HG03469 (cell line): ENCODE measurements around the gene CHST8.

Experiments used
- ATAC-seq: cut with Tn5 transposase; IDR thresholded peaks from one replicate; pipeline ENCODE4 v1.9.1; 2021; ENCODE audit warnings: mild to moderate bottlenecking, moderate library complexity, moderate number of reproducible peaks; ENCODE audit not compliant: unreplicated experiment

CHST8 gene

DNA sequence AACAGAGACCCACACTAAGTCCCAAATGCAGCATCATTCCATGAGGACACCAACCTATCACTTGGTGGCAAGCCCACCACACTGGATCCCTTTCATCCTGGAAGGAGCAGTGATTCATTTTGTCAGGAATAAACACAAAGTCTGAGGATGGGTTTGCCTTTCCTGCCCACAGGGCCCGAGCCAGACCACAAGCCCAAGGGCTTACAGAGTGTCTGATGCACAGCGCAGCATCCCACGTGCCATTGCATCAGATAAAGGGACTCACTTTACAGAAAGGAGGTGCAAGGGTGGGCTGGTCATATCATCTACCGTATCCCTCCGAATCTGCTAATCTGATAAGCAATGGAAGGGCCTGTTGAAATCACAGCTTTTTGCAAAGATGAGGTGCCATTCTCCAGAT lies 162.7 kb downstream of the CHST8 start:
- no peak for ATAC-seq

DNA sequence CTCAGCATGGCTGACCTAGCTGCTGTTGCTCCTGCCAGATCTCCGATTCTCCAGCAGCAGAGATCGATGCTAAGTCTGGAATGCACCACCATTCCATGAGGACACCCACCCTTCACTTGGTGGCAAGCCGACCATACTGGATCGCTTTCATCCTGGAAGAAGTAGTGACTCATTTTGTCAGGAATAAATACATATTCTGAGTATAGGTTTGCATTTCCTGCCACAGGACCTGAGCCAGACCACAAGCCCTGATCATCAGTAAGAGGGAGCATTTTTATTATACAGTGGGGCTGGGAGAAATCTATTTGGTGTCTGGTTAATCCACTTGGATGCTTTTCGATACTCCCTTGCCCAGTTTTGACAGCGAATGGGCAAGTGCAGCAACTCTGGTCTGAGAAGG lies 164.0 kb downstream of the CHST8 start:
- ATAC-seq: no peak

DNA sequence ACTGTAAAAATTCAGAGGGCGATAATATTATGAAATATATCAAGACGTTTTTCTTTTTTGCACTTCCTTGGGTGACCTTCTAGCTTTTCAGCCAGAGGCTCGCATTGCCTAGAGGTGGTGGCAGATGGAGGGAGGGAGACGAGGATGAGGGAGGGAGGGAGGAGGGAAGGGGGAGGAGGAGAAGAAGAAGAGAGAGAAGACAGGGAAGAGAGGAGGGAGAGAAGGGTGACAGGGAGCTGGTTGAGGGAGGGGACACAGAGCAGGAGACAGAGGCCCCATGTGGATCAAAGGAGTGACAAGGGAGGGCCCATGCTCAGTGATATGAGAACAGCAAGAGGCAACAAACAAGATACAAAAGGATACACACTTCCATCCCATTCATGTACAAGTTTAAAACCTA lies 166.9 kb downstream of the CHST8 start:
- no peak for ATAC-seq

DNA sequence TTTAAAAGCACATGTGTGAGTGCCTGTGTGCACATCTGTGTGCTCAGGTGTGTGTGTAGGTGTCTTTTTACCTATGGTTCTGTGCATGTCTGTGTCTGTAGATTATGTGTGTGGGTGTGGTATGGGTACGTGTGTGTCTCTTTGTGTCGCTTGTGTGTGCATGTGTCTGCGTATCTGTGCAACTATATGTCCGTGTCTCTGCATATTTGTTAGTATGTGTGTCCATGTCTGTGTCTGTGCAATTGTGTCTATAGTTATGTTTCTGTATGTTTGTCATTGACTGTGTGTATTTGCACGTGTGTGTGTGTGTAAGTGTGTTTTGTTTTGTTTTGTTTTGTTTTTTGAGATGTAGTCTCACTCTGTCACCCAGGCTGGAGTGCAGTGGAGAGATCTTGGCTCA lies 167.6 kb downstream of the CHST8 start:
- no peak for ATAC-seq

DNA sequence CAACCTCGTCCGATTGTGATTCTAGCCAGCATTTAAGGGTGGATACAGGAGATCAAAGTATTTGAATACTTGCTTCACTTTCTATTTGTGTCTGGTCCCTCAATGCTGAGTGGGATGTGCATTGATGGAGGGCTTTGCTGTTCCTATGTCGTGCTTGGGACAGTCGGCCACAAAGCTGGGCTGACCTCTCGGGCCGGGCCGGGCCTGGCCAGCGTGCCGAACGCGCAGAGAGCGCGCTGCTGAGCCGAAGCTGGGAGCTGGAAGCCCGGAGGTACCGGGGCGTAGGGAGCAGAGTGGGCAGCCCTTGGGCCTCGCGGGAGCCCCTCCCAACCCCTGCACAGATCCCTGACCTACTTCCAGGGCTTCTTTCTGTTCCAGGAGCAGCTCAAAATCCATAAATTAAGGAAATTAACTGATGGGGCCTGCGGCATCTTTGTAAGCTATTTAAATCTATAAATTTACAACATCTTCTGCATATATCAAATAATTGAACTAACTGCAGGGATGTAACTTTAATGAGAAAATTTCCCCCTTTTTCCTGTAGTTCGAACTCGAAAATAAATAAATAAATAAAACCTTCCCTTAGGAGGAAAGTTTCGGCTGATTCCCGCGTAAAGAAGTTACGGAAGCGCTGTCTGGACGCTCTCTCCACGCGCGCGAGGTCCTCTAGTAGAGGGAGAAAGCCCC lies 173.1 kb downstream of the CHST8 start:
- ATAC-seq: no peak

DNA sequence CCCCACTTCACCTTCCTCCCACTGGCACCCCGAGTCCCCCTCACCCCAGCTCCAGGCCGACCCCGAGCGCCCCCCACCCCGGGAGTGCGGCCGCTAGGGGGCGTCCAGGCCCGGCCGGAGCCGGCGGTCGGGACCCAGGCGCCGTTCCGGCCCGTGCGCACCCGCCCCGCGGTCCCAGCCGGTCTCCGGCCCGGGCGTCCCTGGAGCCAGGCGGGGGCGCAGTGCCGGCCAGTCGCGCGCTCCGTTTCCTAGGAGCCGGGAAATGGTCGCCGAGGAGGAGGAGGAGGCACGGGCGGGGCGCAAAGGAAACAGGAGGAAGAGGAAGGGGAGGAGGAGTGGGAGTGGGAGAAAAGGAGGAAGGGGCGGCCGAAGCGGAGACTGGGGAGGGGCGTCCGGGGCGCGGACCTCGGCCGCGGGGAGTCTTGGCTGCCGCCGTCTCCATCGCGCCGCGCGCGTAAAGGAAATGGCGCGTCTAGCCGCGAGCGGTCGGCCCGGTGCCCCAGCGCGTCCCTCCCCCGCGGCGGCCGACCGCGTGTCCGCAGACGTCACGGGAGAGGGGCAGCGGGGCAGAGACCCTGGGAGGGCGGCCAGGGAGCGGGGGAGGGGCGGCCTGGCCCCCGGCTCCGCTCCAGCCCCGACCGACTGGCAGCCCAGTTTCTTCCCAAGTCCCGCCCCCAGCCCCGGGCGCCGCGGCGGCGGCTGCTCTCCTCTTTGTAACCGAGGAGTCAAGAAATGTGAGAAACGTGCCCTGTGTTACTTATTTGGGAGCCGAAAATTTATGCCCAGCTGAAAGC lies 173.8 kb downstream of the CHST8 start:
- ATAC-seq: no peak

DNA sequence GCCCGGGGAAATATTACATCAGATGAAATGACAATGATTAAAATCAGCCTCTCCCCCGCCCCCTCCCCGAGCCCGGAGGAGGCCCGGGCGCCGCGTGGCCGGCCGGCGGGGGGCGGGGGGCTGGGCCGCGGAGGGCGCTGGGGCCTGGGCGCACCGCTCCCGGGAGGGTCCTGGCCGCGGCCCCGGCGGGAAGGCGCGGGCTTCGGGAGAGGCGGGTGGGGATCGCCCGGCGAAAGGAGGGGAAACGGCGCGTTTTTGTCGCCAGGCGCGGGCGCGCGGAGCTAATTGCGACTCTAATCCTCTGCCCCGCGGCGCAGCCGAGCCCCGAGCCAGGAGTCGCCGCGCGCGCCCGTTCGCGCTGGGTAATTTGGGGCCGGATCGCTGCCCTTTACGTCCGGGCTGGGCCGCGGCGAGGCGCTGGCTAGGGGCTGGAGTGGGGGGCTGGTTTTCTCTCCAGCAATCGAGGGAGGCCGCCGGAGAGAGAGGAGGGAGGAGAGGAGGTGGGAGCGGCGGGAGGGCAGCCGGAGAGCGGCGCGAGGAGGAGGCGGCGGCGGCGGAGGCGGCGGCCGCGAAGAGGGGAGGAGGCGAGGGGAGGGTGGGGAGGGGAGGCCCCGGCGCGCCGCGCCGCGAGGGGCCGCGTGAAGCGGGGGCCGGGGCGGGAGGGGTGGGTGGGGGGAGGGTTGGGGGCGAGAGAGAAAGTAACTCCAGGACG lies 174.6 kb downstream of the CHST8 start, which contains the start of gene KCTD15:
TSS of gene KCTD15 (plus strand) at position 707 of the 712 bp plus-strand sequence. CDS start 3,585 bp downstream, outside the sequence.
- no peak for ATAC-seq

DNA sequence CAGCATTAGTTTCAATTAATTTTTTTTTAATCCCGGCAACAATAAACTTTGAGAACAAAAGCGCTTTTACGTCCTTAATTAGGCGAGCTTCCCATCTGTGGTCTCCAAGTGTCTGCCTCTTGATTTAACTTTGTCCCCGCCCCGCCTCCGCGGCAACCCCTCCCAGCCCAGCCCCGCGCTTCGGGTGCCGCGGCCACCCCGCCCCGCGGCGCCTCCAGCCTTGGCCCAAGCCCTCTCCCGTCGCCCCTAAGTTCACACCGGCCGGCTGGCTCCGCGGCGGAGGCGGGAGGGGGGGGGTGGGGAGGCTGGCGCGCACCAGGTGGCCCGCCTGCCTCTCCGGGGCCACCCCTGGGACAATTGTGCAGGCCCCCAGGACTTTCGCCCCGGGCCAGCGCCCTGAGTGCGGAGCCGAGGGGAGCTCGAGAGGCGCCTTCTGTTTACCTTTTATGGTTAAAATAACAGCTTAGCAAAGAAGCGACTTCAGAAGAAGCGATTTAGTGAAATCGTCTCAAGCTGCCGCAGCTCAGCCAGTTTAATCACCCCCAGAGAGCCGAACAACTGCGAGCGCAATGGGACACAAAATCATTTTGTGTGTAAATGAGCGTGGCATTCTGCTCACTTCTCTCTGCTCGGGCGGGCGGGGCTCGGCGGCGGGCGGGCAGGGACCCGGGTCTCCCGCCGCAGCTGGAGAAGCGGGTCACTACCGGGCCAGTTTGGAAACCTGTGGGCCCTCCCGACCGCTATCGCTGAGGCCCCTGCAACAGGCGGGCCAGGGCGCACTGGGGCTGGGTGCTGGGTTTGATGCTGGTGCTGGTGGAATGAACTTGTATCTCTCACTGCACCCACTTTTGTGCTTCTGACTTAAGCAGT lies 176.3 kb downstream of the CHST8 start:
- ATAC-seq: no peak

DNA sequence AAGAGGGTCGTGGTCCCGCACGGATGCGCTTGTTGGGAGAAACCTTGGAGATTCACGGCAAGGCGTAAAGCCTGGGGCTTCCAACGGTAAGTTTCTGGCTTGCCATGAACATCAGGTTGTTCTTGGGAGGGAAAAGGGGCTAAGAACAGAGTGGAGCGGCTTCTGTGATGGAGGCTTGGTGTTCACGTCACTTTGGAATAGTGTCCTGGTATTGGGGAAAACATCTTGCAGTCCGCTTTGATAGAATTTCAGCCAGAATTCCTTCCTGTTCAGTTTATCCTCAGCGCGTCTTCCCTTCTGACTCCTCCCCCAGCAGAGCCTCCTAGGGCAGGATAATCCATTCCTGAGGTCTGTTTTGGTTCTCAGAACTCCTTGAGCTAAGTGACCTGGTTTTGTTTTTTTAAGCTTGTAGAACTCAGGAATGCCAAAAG lies 176.9 kb downstream of the CHST8 start:
- ATAC-seq: no peak

DNA sequence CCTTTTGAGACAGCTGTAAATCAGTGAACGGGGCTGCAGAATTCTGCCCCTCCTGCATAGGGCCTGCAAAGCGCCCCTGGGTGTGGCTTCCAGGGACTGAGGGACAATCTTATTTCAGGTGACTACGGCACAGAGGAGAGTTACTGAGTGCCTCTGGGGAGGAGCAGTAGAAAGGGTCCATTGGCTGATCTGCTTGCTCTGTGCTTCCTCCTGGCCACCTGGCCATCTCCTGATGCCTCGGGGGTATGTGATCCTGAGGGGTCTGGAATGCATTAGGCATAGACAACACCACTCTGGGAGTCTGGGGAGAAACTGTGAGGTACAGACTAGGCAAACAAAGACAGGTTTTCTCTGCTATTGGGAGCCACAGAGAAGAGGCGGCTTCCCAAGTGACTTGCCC lies 177.7 kb downstream of the CHST8 start:
- no peak for ATAC-seq

DNA sequence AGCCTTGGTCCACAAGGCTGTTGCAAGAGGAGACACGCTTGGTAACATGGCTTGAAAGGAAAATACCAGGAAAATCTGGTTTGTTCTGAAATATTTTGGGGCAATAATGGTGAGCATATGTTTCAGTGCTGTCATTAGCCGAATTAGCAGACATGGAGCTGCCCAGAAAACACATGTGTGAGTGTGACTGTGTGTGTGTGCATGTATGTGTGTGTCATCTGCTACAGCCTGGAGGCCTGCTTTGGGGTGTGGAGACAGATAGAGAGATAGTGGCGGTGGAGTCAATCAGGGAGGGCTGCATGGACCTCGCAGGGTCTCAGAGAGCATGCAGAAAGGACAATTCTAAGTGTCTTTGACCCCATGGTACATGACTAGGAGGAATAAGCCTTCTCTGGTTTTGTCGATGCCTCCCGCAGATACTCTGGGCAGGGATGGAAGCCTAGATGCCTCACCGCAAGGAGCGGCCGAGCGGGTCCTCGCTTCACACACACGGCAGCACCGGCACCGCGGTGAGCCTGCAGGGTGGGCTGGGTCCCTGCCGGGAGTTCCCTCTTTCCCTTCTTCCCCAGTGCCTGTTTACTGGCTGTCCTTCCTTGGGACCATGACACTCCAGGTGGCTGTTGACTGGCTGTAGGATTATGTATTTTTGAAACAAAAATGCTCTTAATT lies 178.4 kb downstream of the CHST8 start:
- no peak for ATAC-seq

DNA sequence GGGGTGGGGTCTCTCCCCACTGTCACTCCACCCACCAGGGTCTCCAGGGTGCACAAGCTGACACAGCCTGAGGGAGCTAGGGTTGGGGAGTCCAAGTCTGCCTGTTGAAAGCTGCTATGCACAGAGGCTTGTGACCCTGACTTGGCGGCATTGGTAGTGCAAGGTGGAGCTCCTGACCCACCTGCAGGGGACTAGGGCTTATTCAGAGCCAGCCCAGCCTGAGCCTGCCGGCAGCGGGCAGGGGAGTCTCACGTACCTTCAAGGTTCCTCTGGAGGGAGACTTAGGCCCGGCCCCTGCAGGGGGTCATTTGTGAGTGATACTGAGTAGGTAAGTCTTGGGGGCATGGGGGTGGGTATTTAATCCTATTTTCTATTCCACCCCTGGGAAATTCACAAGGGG lies 179.7 kb downstream of the CHST8 start:
- ATAC-seq: no peak

DNA sequence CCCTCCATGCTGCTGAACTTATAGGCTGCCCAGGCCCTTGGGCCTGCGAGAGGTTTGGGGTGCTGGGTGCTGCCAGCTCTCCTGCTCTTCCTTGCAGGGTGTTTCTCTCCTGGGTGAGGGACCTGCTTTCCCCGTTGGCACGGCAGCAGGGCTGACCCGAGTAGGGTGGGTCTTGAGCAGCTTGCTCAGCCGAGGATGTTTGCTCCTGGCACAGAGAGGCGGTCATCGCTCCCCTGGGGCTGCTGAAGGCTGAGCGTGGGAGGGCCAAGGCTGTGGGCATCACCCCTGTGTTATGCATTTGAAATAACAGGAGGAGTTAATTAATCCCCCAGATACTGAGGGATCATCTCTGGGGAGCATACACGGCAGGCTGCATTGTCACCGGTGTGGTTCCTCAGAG lies 180.2 kb downstream of the CHST8 start:
- ATAC-seq: no peak

DNA sequence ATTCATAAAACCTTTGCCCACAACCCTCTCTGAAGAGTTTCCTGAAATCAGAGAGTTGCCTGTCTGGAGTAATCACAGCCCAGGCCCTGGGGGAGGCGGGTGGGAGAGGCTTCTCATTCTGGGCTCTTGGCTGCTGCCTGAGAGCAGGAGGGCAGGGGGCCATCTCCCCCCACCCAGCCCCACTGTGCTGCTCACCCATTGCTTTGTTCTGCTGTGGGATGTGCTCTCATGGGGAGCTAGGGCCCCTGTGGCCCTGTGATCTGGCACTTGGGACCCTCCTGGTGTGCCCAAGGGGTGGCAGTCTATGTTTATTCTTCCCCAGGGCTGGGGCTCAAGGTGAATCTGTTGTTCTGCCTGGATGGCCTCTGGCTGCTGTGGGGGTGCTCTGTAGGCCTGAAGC lies 181.0 kb downstream of the CHST8 start:
- ATAC-seq: no peak

DNA sequence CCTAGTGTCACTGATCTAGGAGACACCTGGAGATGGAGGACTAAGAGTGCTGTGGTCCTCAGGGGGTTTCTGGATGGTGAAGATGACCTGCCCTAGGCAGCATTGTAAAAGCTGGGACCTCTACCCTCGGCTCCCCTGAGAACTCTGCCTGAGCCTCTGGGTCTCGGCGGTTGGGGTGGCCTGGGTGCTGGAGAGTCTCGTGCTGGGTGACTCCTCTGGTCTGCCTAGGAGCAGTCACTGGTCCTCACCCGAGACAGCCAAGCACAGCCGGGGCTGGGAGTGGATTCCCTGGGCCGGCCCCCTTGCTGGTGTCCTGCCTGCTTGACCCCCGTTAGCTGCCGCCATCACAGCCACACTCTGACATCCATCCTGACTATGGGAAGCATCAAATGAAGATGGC lies 181.6 kb downstream of the CHST8 start:
- no peak for ATAC-seq

DNA sequence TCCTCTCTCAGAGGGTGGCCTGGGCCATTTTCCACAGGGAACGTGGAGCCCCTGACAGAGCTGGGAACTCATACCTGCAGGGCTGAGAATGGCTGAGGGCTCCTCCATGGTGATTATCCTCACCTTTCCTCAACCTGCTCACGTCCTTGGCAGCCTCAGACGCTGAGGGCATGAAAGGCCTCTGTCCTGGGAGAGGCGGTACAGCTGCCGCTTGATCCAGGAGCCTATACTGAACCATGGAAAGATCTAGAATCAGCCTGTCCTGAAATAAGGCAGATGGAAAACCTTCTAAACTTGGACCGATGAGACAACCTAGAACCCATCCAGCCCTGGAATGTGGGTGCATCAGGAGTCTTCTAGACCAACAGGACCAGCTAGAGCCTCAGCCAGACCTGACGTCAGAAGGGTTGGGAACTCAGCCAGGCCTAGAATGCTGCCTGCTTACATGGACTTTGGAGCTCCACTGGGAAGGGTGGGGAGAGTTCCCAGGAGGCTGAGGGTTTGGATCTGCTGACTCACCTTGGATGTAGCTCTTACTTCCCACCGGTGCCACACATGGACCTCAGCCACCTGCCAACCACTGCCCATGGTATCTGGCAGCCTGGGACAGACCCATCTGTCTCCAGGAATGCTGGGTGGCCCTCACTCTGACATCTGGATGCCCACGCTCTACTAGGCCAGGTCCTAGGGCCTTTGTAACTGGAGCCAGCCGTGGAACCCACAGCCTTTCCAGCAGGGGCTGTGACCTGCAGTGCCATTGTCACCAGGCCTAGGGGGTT lies 182.5 kb downstream of the CHST8 start:
- no peak for ATAC-seq

DNA sequence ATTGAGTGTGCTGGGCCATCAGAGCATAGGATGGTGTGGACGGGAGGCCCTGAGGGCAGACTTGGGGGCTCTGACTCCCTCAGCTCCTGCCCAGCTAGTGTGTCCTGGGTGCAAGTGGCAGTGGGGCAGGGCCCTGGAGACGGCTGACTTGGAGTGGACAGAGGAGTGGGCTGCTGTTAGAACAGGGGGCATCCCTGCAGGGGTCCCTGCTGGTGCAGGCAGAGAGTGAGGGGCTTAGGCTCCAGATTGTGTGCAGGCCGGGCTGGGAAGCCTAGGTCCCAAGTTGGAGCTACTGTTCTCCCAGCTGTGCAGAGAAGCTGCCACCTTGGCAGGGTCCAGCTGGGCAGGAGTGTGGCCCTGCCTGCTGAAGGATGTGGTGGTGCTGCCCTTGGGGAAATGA lies 183.6 kb downstream of the CHST8 start:
- no peak for ATAC-seq

DNA sequence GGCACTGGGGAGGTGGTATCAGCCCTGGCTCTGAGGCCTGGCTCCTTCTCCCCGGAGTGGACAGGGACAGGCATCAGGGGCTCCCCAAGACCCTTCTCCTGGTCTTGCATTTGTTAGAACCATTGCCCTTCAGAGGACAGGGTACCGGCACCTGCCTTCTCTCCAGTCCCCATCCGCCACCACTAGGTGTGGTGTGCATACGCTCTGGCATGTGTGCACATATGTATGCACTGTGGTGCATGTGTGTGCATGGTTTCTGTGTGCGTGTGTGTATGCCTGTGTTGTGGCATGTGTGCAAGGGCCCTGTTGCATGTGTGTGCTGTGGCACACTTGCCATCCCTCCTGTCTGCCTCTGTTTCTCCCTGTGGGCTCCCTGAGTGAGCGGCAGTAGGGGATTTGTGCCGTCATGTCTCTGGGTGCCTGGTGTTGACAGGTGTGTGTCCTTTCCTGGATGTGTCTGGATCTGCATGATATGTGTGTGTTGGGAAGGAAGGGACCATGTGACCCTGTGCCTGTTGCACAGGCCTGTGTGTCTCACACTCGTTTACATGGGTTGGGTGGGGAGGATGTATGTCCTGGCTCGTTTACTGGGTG lies 184.2 kb downstream of the CHST8 start:
- no peak for ATAC-seq

DNA sequence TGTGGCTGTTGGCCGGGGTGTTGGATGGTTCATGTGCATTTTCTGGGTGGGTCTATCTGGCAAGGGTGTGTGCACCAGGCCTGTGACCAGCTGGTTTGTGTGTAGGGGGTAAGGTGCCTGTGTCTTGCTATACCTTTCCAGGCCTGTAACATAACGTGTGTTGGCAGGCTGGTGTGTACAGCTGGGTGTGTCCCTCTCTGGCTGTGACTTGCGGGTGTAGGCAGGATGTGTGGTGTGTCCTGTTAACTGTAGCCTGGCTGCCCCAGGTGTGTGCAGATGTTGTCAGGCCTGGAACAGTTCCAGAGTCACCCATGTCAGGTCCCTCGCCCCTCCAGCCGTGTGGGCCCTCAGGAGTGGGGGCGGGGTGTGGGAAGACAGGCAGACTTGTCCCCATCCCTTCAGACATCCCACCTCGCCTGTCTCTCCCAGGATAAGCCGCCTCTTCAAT lies 184.7 kb downstream of the CHST8 start:
- no peak for ATAC-seq
